HepG2 (cell line): ENCODE measurements around the gene ABHD17A. TPM values are rescaled to one million over a fixed set of nuclear protein-coding genes. Genes with fewer than 3 reads are reported as not detected.
A peak's percentile ranks its signal among the peaks of the same experiment; 100 is the strongest.

ENCODE experiments used
- BRD4 ChIP-seq: sonication (generic); formaldehyde crosslinking; IDR thresholded peaks from 2 replicates; pipeline ENCODE4 v1.4.0; 2020; ENCODE audit warnings: missing genetic modification reagents
- FIP1L1 ChIP-seq: fragments of 200-400 bp; formaldehyde crosslinking; IDR thresholded peaks from 2 replicates; pipeline ENCODE4 v1.6.1; 2018; ENCODE audit warnings: low read depth, mild to moderate bottlenecking, low read length, moderate library complexity, borderline replicate concordance; ENCODE audit not compliant: insufficient read depth
- HMG20A ChIP-seq: IDR thresholded peaks from 2 replicates; pipeline ENCODE4 v1.6.1; 2016; ENCODE audit warnings: borderline replicate concordance
- HMGA1 ChIP-seq: sonication (generic); formaldehyde crosslinking; conservative IDR thresholded peaks from 2 replicates; pipeline ENCODE4 v1.4.0; 2020; ENCODE audit warnings: missing genetic modification reagents
- JARID2 ChIP-seq: sonication (generic); formaldehyde crosslinking; IDR thresholded peaks from 2 replicates; pipeline ENCODE4 v1.8.1; 2023; ENCODE audit warnings: missing genetic modification reagents, inconsistent platforms; ENCODE audit not compliant: insufficient replicate concordance
- PAX8 ChIP-seq: sonication (generic); formaldehyde crosslinking; IDR thresholded peaks from 2 replicates; pipeline ENCODE4 v1.8.0; 2022; ENCODE audit warnings: mild to moderate bottlenecking, missing genetic modification reagents, borderline replicate concordance
- POGZ ChIP-seq: sonication (generic); formaldehyde crosslinking; IDR thresholded peaks from 2 replicates; pipeline ENCODE4 v1.4.0; 2020; ENCODE audit warnings: mild to moderate bottlenecking, missing genetic modification reagents
- PRMT3 ChIP-seq: sonication (generic); formaldehyde crosslinking; IDR thresholded peaks from 2 replicates; pipeline ENCODE4 v1.8.1; 2022; ENCODE audit warnings: low read depth, mild to moderate bottlenecking, moderate library complexity, missing genetic modification reagents, borderline replicate concordance
- SIX4 ChIP-seq: sonication (generic); formaldehyde crosslinking; IDR thresholded peaks from 2 replicates; pipeline ENCODE4 v1.4.0; 2020; ENCODE audit warnings: missing genetic modification reagents
- TOPORS ChIP-seq: sonication (generic); formaldehyde crosslinking; IDR thresholded peaks from 2 replicates; pipeline ENCODE4 v1.8.0; 2023; ENCODE audit warnings: mild to moderate bottlenecking, missing genetic modification reagents
- TSC22D2 ChIP-seq: sonication (generic); formaldehyde crosslinking; IDR thresholded peaks from 2 replicates; pipeline ENCODE4 v1.5.1; 2020; ENCODE audit warnings: missing genetic modification reagents, mild to moderate bottlenecking, borderline replicate concordance
- ZNF383 ChIP-seq: sonication (generic); formaldehyde crosslinking; IDR thresholded peaks from 2 replicates; pipeline ENCODE4 v1.4.0; 2020; ENCODE audit warnings: missing genetic modification reagents, mild to moderate bottlenecking, borderline replicate concordance
- polyA plus RNA-seq, 8 experiments: library from polyadenylated mRNA; depleted of rRNA in 3 of 8; stranded (reverse) in 7 of 8; unstranded in 1 of 8; fragments of >200 nt; fragmentation: Illumina TruSeq in 4 of 8; extraction: Trizol in 4 of 8; gene quantifications; 2 replicates each; pipeline versions ENCODE4 v1.2.1 to v1.2.3, GENCODE V29; 2011 to 2016; ENCODE audit warnings: low read depth in 4 of 8, missing spikeins in 1 of 8, mixed read lengths in 1 of 8; ENCODE audit not compliant: insufficient read depth in 1 of 8
- total RNA-seq, 5 experiments: library from RNA; depleted of rRNA; stranded (reverse); fragments of >200 nt; fragmentation: Illumina TruSeq; extraction: Trizol; gene quantifications; 2 replicates each; pipeline ENCODE4 v1.2.3, GENCODE V29; 2016; ENCODE audit warnings: low read depth in 1 of 5
- TF ChIP-seq, protein P1 (sequence below): sonication (generic); formaldehyde crosslinking; IDR thresholded peaks from 2 replicates; pipeline ENCODE4 v1.8.0; 2022; ENCODE audit warnings: mild to moderate bottlenecking, missing genetic modification reagents
- TF ChIP-seq, protein P2 (sequence below): sonication (generic); formaldehyde crosslinking; IDR thresholded peaks from 2 replicates; pipeline ENCODE4 v1.8.1; 2023; ENCODE audit warnings: mild to moderate bottlenecking, missing genetic modification reagents
- TF ChIP-seq, protein P3 (sequence below): sonication (generic); formaldehyde crosslinking; IDR thresholded peaks from 2 replicates; pipeline ENCODE4 v1.4.0; 2020; ENCODE audit warnings: missing genetic modification reagents, low read depth, mild to moderate bottlenecking, borderline replicate concordance
- TF ChIP-seq, protein P4 (sequence below): conservative IDR thresholded peaks from 2 replicates; pipeline ENCODE4 v1.6.1; 2018; ENCODE audit warnings: missing genetic modification reagents
- TF ChIP-seq, protein P5 (sequence below): sonication (generic); formaldehyde crosslinking; IDR thresholded peaks from 2 replicates; pipeline ENCODE4 v1.5.0; 2020; ENCODE audit warnings: mild to moderate bottlenecking, missing genetic modification reagents
- TF ChIP-seq, protein P6 (sequence below): sonication (generic); formaldehyde crosslinking; IDR thresholded peaks from 2 replicates; pipeline ENCODE4 v1.4.0; 2020; ENCODE audit warnings: mild to moderate bottlenecking, missing genetic modification reagents, borderline replicate concordance
- TF ChIP-seq, protein P7 (sequence below): sonication (generic); formaldehyde crosslinking; IDR thresholded peaks from 2 replicates; pipeline ENCODE4 v1.4.0; 2020; ENCODE audit warnings: low read depth, mild to moderate bottlenecking, missing genetic modification reagents

The ABHD17A gene
- total and polyA plus RNA-seq, 2 of the 13 experiments (the other 11 are each of a cell fraction or from before 2014, with no cell fraction given), result 27.7 to 40.8 TPM

DNA sequence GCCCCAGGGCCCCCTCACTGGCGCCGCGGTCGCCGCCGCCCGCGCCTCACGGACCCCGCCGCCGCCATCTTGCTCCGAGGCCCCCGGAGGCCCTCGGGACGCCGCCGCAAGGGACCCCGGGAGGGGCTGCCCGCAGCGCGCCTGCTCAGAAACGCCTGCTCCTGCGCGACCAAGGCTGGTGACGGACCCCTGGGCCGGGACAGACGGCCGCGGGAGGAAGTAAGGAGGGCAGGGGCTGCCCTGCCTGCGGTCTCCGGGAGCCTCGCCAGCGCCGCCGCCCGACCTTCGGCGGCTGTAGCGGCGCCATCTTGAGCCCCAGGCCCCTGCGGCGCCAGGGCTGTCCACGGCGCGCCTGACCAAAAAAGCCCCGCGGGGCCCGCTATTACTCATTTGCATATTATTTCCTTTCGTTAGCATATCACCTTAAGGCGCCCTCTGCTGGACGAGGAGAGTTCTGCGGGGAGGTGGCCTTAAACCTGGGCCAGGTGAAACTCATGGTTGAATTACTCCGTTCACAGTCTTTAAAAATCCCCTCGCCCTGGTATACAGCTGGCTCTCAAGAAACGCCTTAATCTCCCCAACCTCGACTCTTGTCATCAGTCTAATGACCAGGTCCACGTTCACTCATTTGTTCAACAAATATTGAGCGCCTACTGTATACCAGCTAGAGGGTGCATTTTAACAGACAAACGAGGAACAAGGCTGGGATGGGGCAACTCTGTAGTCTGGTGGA, 36.7 kb downstream of the ABHD17A start, which contains the start of gene REXO1 (continued):
- TF ChIP-seq PAX8 (CRISPR knock-in tag) (no peak), PRMT3 (no peak), FIP1L1 (no peak), HMG20A (no peak), SIX4 (CRISPR knock-in tag) (no peak), JARID2 (CRISPR knock-in tag) (no peak), TSC22D2 (no peak), POGZ (CRISPR knock-in tag) (no peak), BRD4 (CRISPR knock-in tag) (no peak), HMGA1 (CRISPR knock-in tag) (no peak), ZNF383 (CRISPR knock-in tag) (0 out of 2 replicates have a peak, but pooled peaks have one; percentile 44), TOPORS (no peak)
- TF ChIP-seq, protein P1, sequence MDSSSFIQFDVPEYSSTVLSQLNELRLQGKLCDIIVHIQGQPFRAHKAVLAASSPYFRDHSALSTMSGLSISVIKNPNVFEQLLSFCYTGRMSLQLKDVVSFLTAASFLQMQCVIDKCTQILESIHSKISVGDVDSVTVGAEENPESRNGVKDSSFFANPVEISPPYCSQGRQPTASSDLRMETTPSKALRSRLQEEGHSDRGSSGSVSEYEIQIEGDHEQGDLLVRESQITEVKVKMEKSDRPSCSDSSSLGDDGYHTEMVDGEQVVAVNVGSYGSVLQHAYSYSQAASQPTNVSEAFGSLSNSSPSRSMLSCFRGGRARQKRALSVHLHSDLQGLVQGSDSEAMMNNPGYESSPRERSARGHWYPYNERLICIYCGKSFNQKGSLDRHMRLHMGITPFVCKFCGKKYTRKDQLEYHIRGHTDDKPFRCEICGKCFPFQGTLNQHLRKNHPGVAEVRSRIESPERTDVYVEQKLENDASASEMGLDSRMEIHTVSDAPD, result no peak
- TF ChIP-seq, protein P2, sequence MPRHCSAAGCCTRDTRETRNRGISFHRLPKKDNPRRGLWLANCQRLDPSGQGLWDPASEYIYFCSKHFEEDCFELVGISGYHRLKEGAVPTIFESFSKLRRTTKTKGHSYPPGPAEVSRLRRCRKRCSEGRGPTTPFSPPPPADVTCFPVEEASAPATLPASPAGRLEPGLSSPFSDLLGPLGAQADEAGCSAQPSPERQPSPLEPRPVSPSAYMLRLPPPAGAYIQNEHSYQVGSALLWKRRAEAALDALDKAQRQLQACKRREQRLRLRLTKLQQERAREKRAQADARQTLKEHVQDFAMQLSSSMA (CRISPR knock-in tag), result no peak
- TF ChIP-seq, protein P3, sequence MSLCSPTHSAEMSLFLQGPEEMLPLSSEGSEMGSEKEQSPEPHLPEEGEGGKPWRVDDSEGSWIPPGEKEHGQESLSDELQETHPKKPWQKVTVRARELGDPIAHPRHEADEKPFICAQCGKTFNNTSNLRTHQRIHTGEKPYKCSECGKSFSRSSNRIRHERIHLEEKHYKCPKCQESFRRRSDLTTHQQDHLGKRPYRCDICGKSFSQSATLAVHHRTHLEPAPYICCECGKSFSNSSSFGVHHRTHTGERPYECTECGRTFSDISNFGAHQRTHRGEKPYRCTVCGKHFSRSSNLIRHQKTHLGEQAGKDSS, result no peak
- TF ChIP-seq, protein P4, sequence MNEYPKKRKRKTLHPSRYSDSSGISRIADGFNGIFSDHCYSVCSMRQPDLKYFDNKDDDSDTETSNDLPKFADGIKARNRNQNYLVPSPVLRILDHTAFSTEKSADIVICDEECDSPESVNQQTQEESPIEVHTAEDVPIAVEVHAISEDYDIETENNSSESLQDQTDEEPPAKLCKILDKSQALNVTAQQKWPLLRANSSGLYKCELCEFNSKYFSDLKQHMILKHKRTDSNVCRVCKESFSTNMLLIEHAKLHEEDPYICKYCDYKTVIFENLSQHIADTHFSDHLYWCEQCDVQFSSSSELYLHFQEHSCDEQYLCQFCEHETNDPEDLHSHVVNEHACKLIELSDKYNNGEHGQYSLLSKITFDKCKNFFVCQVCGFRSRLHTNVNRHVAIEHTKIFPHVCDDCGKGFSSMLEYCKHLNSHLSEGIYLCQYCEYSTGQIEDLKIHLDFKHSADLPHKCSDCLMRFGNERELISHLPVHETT, result no peak; the same call in 1 of the 2 replicates
- TF ChIP-seq, protein P5, sequence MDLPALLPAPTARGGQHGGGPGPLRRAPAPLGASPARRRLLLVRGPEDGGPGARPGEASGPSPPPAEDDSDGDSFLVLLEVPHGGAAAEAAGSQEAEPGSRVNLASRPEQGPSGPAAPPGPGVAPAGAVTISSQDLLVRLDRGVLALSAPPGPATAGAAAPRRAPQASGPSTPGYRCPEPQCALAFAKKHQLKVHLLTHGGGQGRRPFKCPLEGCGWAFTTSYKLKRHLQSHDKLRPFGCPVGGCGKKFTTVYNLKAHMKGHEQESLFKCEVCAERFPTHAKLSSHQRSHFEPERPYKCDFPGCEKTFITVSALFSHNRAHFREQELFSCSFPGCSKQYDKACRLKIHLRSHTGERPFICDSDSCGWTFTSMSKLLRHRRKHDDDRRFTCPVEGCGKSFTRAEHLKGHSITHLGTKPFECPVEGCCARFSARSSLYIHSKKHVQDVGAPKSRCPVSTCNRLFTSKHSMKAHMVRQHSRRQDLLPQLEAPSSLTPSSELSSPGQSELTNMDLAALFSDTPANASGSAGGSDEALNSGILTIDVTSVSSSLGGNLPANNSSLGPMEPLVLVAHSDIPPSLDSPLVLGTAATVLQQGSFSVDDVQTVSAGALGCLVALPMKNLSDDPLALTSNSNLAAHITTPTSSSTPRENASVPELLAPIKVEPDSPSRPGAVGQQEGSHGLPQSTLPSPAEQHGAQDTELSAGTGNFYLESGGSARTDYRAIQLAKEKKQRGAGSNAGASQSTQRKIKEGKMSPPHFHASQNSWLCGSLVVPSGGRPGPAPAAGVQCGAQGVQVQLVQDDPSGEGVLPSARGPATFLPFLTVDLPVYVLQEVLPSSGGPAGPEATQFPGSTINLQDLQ (CRISPR knock-in tag), result no peak
- TF ChIP-seq, protein P6, sequence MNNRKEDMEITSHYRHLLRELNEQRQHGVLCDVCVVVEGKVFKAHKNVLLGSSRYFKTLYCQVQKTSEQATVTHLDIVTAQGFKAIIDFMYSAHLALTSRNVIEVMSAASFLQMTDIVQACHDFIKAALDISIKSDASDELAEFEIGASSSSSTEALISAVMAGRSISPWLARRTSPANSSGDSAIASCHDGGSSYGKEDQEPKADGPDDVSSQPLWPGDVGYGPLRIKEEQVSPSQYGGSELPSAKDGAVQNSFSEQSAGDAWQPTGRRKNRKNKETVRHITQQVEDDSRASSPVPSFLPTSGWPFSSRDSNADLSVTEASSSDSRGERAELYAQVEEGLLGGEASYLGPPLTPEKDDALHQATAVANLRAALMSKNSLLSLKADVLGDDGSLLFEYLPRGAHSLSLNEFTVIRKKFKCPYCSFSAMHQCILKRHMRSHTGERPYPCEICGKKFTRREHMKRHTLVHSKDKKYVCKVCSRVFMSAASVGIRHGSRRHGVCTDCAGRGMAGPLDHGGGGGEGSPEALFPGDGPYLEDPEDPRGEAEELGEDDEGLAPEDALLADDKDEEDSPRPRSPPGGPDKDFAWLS (CRISPR knock-in tag), result no peak
- TF ChIP-seq, protein P7, sequence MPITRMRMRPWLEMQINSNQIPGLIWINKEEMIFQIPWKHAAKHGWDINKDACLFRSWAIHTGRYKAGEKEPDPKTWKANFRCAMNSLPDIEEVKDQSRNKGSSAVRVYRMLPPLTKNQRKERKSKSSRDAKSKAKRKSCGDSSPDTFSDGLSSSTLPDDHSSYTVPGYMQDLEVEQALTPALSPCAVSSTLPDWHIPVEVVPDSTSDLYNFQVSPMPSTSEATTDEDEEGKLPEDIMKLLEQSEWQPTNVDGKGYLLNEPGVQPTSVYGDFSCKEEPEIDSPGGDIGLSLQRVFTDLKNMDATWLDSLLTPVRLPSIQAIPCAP, result no peak
